Fibroblast of lung (primary cell): ENCODE results near the gene KCNQ4. TPM values are rescaled to one million over a fixed set of nuclear protein-coding genes. Genes with fewer than 3 reads are reported as not detected.
A peak's percentile ranks its signal among the peaks of the same experiment; 100 is the strongest.

ENCODE experiments used
- DNase-seq, 2 donors: peaks; one replicate each; pipeline versions ENCODE4 v3.0.0 to v3.0.0-alpha.2; 2010; ENCODE audit warnings: low read depth in 2 of 2
- H2AFZ ChIP-seq: 2 replicates; pipeline ENCODE4 v1.5.1; 2012; ENCODE audit warnings: low read length, control low read depth, inconsistent platforms
- H3K27ac ChIP-seq: 2 replicates; pipeline ENCODE4 v1.5.1; 2011; ENCODE audit warnings: low read length, control low read depth; ENCODE audit not compliant: insufficient read depth
- H3K27me3 ChIP-seq: 2 replicates; pipeline ENCODE4 v1.5.1; 2011; ENCODE audit warnings: mild to moderate bottlenecking, low read length; ENCODE audit not compliant: control insufficient read depth, insufficient read depth
- H3K36me3 ChIP-seq: 2 replicates; pipeline ENCODE4 v1.5.1; 2011; ENCODE audit warnings: low read length; ENCODE audit not compliant: control insufficient read depth, insufficient read depth
- H3K4me1 ChIP-seq: 2 replicates; pipeline ENCODE4 v1.5.1; 2011; ENCODE audit warnings: low read length; ENCODE audit not compliant: control insufficient read depth, insufficient read depth; ENCODE audit errors: extremely low read depth
- H3K4me2 ChIP-seq: 2 replicates; pipeline ENCODE4 v1.5.1; 2011; ENCODE audit warnings: low read length, control low read depth; ENCODE audit not compliant: insufficient read depth; ENCODE audit errors: extremely low read depth
- H3K4me3 ChIP-seq, 4 experiments: fragments of 200-600 bp in 1 of 4; sonication (generic) in 1 of 4; replicated peaks in 1 of 4; 2 replicates each; pipeline ENCODE4 v1.5.1; 2011 to 2016; ENCODE audit warnings: low read length in 4 of 4, low read depth in 3 of 4, mild to moderate bottlenecking in 3 of 4, control low read depth in 2 of 4, inconsistent platforms in 1 of 4, mixed read lengths in 1 of 4; ENCODE audit not compliant: insufficient read depth in 1 of 4; ENCODE audit errors: control extremely low read depth in 1 of 4
- H3K79me2 ChIP-seq: 2 replicates; pipeline ENCODE4 v1.5.1; 2012; ENCODE audit warnings: mild to moderate bottlenecking, low read length, inconsistent platforms; ENCODE audit not compliant: control insufficient read depth, insufficient read depth
- H3K9ac ChIP-seq: 2 replicates; pipeline ENCODE4 v1.5.1; 2011; ENCODE audit warnings: mild to moderate bottlenecking, low read length, control low read depth; ENCODE audit not compliant: insufficient read depth
- H3K9me3 ChIP-seq: 2 replicates; pipeline ENCODE4 v1.5.1; 2012; ENCODE audit warnings: low read depth, low read length; ENCODE audit not compliant: control insufficient read depth, insufficient read depth
- H4K20me1 ChIP-seq: 2 replicates; pipeline ENCODE4 v1.5.1; 2011; ENCODE audit warnings: low read length; ENCODE audit not compliant: control insufficient read depth, insufficient read depth; ENCODE audit errors: extremely low read depth
- EZH2 ChIP-seq: IDR thresholded peaks from 2 replicates; pipeline ENCODE4 v1.5.1; 2012; ENCODE audit warnings: low read length, control low read depth, mild to moderate bottlenecking; ENCODE audit errors: missing control alignments
- polyA plus RNA-seq, 2 donors: library from polyadenylated mRNA; depleted of rRNA in 1 of 2; stranded (reverse) in 1 of 2; unstranded in 1 of 2; fragments of >200 nt; gene quantifications; 2 replicates each; pipeline ENCODE4 v1.2.1, GENCODE V29; 2011 to 2012; ENCODE audit warnings: missing spikeins in 1 of 2
- total RNA-seq: library from RNA; depleted of rRNA; stranded (reverse); fragments of >200 nt; gene quantifications from 2 replicates; pipeline ENCODE4 v1.2.1, GENCODE V29; 2014
- TF ChIP-seq, protein P1 (sequence below), 2 donors: IDR thresholded peaks in 1 of 2; conservative IDR thresholded peaks in 1 of 2; 1 replicate in 1 of 2; 2 replicates in 1 of 2; pipeline ENCODE4 v1.5.1; 2011 to 2012; ENCODE audit warnings: low read length in 2 of 2, control low read depth in 1 of 2, inconsistent platforms in 1 of 2, low read depth in 1 of 2, mild to moderate bottlenecking in 1 of 2

KCNQ4 gene
- total and polyA plus RNA-seq, 2 donors (not counting 1 experiment from before 2014, with no cell fraction given), result under 0.01 to 0.03 TPM

DNA sequence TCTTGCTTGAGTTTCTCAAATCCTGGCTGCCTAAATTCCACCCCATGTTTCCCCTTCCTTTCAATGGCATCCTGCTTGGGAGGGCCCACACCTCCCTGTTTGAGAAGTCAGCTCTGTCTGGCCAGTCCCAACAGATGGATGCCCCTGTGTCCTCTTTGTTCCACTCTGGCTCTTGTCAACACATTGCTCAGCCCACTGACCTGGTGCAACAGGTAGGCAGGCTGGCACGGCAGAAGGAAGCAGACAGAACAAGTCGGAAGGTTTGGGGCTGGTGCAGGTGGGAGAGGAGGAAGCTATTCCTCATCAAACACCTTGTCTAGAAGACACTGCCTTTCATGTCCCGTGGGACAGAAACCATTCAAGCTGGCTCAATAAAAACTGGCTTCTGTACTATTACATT is 22.7 kb downstream of the KCNQ4 start:
- DNase-seq, result no peak
- Histone ChIP-seq H2AFZ (no peak overlapping the region), H3K4me3 (no peak overlapping the region), H3K9ac (no peak overlapping the region), H3K27me3 (peaks cover 12% of the 10 kb centered on the region), H3K79me2 (no peaks in the 10 kb centered on the region), H4K20me1 (no peaks in the 10 kb centered on the region), H3K4me1 (peaks cover 4% of the 10 kb centered on the region), H3K9me3 (no peaks in the 10 kb centered on the region), H3K36me3 (no peaks in the 10 kb centered on the region), H3K4me2 (no peak overlapping the region), H3K27ac (no peak overlapping the region)
- TF ChIP-seq EZH2, result no peak
- TF ChIP-seq, protein P1, sequence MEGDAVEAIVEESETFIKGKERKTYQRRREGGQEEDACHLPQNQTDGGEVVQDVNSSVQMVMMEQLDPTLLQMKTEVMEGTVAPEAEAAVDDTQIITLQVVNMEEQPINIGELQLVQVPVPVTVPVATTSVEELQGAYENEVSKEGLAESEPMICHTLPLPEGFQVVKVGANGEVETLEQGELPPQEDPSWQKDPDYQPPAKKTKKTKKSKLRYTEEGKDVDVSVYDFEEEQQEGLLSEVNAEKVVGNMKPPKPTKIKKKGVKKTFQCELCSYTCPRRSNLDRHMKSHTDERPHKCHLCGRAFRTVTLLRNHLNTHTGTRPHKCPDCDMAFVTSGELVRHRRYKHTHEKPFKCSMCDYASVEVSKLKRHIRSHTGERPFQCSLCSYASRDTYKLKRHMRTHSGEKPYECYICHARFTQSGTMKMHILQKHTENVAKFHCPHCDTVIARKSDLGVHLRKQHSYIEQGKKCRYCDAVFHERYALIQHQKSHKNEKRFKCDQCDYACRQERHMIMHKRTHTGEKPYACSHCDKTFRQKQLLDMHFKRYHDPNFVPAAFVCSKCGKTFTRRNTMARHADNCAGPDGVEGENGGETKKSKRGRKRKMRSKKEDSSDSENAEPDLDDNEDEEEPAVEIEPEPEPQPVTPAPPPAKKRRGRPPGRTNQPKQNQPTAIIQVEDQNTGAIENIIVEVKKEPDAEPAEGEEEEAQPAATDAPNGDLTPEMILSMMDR (conservative IDR thresholded peaks at IDR 0.05 in 1 of 2, IDR thresholded peaks at IDR 0.05 in 1 of 2; ENCODE audit: low read depth in 1 of 2, low read length in 2 of 2), result no peak

DNA sequence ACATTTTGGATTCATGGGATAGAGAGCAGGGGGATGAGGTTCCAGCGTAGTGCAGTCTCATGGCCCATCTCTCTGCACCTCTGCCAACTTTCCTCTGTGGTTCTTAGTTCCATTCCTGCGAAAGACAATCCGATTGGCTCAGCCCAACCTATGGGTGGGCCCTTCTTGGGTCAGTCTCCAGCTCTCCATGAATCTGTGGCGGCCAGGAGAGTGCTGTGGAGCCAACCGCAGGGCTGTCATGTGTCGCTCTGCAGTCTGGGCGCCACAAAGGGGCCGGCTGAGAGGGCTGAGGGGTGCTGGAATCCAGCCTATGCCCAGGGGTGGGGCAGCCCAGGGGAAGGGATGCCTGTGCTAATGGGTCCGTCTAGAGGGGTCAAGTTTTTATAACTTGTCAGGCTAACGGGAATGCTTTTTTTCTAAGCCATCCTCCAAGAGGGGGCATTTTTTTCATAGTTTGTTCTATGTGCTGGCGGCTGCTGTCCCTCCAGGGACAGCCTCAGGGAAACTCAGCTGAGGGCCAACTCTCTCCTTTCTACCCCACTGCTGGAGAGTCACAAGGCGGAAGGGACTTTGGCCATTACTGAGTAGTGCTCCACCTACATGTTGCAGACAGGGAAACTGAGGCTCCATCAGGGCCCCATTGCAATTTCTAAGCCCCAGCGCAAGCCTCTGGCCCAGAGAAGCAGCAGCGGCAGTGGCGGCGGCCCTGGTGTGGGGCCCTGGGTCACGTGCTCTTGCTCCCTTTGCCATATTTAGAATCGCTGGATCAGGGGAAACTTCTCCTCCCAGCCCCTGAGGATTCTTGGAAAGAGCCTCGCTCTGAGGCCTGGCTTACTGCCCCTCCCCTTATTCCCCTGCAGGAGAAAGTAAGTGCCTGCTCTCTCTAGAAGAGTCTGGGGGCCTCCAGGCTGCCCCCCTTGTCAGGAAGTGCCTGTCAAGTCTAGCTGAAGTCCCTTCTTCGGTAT is 23.4 kb downstream of the KCNQ4 start:
- Histone ChIP-seq H3K4me2 (no peak overlapping the region), H2AFZ (no peak overlapping the region), H3K9me3 (no peaks in the 10 kb centered on the region), H3K79me2 (no peaks in the 10 kb centered on the region), H3K36me3 (no peaks in the 10 kb centered on the region), H3K27ac (no peak overlapping the region), H3K9ac (no peak overlapping the region), H3K4me1 (peaks cover 1% of the 10 kb centered on the region), H4K20me1 (no peaks in the 10 kb centered on the region), H3K27me3 (peaks cover 12% of the 10 kb centered on the region), H3K4me3 (no peak overlapping the region)
- TF ChIP-seq EZH2, result no peak
- TF ChIP-seq, protein P1 (conservative IDR thresholded peaks at IDR 0.05 in 1 of 2, IDR thresholded peaks at IDR 0.05 in 1 of 2; ENCODE audit: low read depth in 1 of 2, low read length in 2 of 2), result no peak
- peak in 1 of 2 donors; percentile 28 for DNase-seq

DNA sequence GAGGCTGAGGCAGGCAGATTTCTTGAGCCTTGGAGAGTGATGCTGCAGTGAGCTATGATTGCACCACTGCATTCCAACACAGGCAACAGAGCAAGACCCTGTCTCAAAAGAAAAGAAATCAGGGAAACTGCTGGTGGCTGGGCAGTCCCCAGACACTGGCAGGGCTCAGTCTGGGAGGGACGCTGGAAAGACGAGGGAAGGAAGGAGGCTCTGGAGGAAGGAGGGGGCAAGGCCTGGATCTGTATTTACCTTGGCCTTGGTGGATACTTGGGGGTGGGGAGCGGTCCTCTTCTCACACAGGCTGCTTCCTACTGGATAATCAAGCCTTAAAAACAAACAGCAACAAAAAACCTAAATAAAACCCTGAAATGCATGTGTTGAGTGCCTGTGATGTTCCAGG is 24.4 kb downstream of the KCNQ4 start:
- no peak for TF ChIP-seq EZH2
- Histone ChIP-seq H3K9ac (no peak overlapping the region), H3K27me3 (peaks cover 12% of the 10 kb centered on the region), H3K9me3 (no peaks in the 10 kb centered on the region), H3K79me2 (no peaks in the 10 kb centered on the region), H4K20me1 (no peaks in the 10 kb centered on the region), H3K4me1 (no peaks in the 10 kb centered on the region), H3K4me2 (no peak overlapping the region), H3K27ac (no peak overlapping the region), H3K36me3 (no peaks in the 10 kb centered on the region), H3K4me3 (no peak overlapping the region), H2AFZ (no peak overlapping the region)
- no peak for DNase-seq
